ENCODE results near the gene KRT77.

- TF ChIP-seq YY1 (tag by site-specific recombination; IDR thresholded peaks at IDR 0.05) (no peak), CTCF (tag by site-specific recombination; IDR thresholded peaks at IDR 0.05) (no peak), ZNF324 (tag by site-specific recombination; IDR thresholded peaks at IDR 0.05) (no peak)
- TF ChIP-seq, protein P1, sequence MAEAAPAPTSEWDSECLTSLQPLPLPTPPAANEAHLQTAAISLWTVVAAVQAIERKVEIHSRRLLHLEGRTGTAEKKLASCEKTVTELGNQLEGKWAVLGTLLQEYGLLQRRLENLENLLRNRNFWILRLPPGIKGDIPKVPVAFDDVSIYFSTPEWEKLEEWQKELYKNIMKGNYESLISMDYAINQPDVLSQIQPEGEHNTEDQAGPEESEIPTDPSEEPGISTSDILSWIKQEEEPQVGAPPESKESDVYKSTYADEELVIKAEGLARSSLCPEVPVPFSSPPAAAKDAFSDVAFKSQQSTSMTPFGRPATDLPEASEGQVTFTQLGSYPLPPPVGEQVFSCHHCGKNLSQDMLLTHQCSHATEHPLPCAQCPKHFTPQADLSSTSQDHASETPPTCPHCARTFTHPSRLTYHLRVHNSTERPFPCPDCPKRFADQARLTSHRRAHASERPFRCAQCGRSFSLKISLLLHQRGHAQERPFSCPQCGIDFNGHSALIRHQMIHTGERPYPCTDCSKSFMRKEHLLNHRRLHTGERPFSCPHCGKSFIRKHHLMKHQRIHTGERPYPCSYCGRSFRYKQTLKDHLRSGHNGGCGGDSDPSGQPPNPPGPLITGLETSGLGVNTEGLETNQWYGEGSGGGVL (tag by site-specific recombination; IDR thresholded peaks at IDR 0.05): no peak
Observed at GRCh38 chr12:52650520-52651081, 52.7 kb downstream of the KRT77 start.

All from HEK293 (cell line).